Endothelial cell of umbilical vein (primary cell): ENCODE measurements around the gene NDUFS6. TPM values are rescaled to one million over a fixed set of nuclear protein-coding genes. Genes with fewer than 3 reads are reported as not detected.

Experiments used
- BruUV-seq: library from RNA; stranded (reverse); fragments of 400-500 nt; replicated peaks from 2 replicates; lab custom pipeline; 2021; lab: Mats Ljungman, UMichigan
- CTCF ChIA-PET: fragments of 300-600, 350-600 bp; sonication (Branson Sonifier 250); formaldehyde crosslinking; loops from one replicate; lab custom pipeline; 2021; ENCODE audit warnings: antibody characterized with exemption, inconsistent platforms; lab: Charles Lee
- POLR2A ChIA-PET: fragments of 300-600, 350-600 bp; sonication (Branson Sonifier 250); formaldehyde crosslinking; loops from one replicate; lab custom pipeline; 2021; ENCODE audit warnings: antibody characterized with exemption, inconsistent platforms; lab: Charles Lee
- DNase-seq: peaks from one replicate; pipeline ENCODE4 v3.0.0-alpha.2; 2011; ENCODE audit warnings: low read depth, low spot score
- FAIRE-seq: peaks from 2 replicates; lab custom pipeline; 2011; peaks lifted over from hg19 to GRCh38; lab: Jason Lieb, UNC
- H2AFZ ChIP-seq: 2 replicates; pipeline ENCODE4 v1.6.0; 2012; ENCODE audit warnings: low read depth, low read length, control low read depth, inconsistent platforms
- H3K27ac ChIP-seq: 2 replicates; pipeline ENCODE4 v1.5.1; 2011; ENCODE audit warnings: low read depth, mild to moderate bottlenecking, control low read depth, low read length, moderate library complexity; ENCODE audit not compliant: insufficient read depth
- H3K27me3 ChIP-seq, 2 experiments: 2 replicates each; pipeline versions ENCODE4 v1.6.0 to v1.6.1; 2011; ENCODE audit warnings: low read length in 2 of 2, mixed read lengths in 1 of 2; ENCODE audit not compliant: control insufficient read depth in 2 of 2, insufficient read depth in 2 of 2
- H3K36me3 ChIP-seq, 2 experiments: 2 replicates in 1 of 2; 3 replicates in 1 of 2; pipeline ENCODE4 v1.5.1; 2011; ENCODE audit warnings: low read length in 2 of 2, mild to moderate bottlenecking in 1 of 2, moderate library complexity in 1 of 2; ENCODE audit not compliant: control insufficient read depth in 2 of 2, insufficient read depth in 2 of 2; ENCODE audit errors: extremely low read depth in 1 of 2
- H3K4me1 ChIP-seq: 3 replicates; pipeline ENCODE4 v1.5.1; 2011; ENCODE audit warnings: mild to moderate bottlenecking, low read length; ENCODE audit not compliant: control insufficient read depth, insufficient read depth; ENCODE audit errors: extremely low read depth
- H3K4me2 ChIP-seq: 2 replicates; pipeline ENCODE4 v1.6.1; 2011; ENCODE audit warnings: low read length, control low read depth, mixed read lengths; ENCODE audit not compliant: insufficient read depth
- H3K4me3 ChIP-seq, 3 experiments: fragments of 200-600 bp in 1 of 3; sonication (generic), shearing (Covaris generic) in 1 of 3; replicated peaks in 1 of 3; 2 replicates each; pipeline ENCODE4 v1.5.1; 2011 to 2016; ENCODE audit warnings: control low read depth in 3 of 3, low read length in 3 of 3, mild to moderate bottlenecking in 2 of 3, inconsistent platforms in 1 of 3, low read depth in 1 of 3, moderate library complexity in 1 of 3; ENCODE audit not compliant: insufficient read depth in 1 of 3
- H3K79me2 ChIP-seq: 2 replicates; pipeline ENCODE4 v1.6.0; 2012; ENCODE audit warnings: low read length, inconsistent platforms; ENCODE audit not compliant: control insufficient read depth, insufficient read depth
- H3K9ac ChIP-seq: replicated peaks from 2 replicates; pipeline ENCODE3; 2011; ENCODE audit warnings: low read length, control low read depth; ENCODE audit not compliant: insufficient read depth; ENCODE audit errors: extremely low read depth
- H3K9me1 ChIP-seq: replicated peaks from 3 replicates; pipeline ENCODE4 v1.6.0; 2011; ENCODE audit warnings: mild to moderate bottlenecking, low read length; ENCODE audit not compliant: control insufficient read depth, insufficient read depth; ENCODE audit errors: extremely low read depth
- H3K9me3 ChIP-seq: replicated peaks from 2 replicates; pipeline ENCODE4 v1.5.1; 2012; ENCODE audit warnings: low read length, inconsistent platforms; ENCODE audit not compliant: control insufficient read depth, insufficient read depth
- H4K20me1 ChIP-seq: replicated peaks from 2 replicates; pipeline ENCODE3; 2011; ENCODE audit warnings: mild to moderate bottlenecking, low read length; ENCODE audit not compliant: control insufficient read depth, insufficient read depth; ENCODE audit errors: extremely low read depth
- EZH2 ChIP-seq: IDR thresholded peaks from 2 replicates; pipeline ENCODE4 v1.6.1; 2012; ENCODE audit warnings: borderline replicate concordance, low read depth, mild to moderate bottlenecking, moderate library complexity, low read length, inconsistent platforms; ENCODE audit not compliant: severe bottlenecking
- FOS ChIP-seq: IDR thresholded peaks from 2 replicates; pipeline ENCODE4 v1.6.1; 2011; ENCODE audit warnings: mild to moderate bottlenecking, low read length, moderate library complexity, borderline replicate concordance; ENCODE audit not compliant: insufficient read depth
- GATA2 ChIP-seq: IDR thresholded peaks from 2 replicates; pipeline ENCODE4 v1.7.0; 2011; ENCODE audit warnings: low read depth, mild to moderate bottlenecking, moderate library complexity, mixed read lengths, low read length; ENCODE audit not compliant: insufficient read length, insufficient read depth
- JUN ChIP-seq: IDR thresholded peaks from 2 replicates; pipeline ENCODE4 v1.6.1; 2011; ENCODE audit warnings: borderline replicate concordance, low read depth; ENCODE audit not compliant: insufficient read length, insufficient read depth
- MYC ChIP-seq: IDR thresholded peaks from one replicate; pipeline ENCODE4 v1.6.1; 2011; ENCODE audit warnings: mild to moderate bottlenecking, low read depth, low read length
- POLR2A ChIP-seq: IDR thresholded peaks from 2 replicates; pipeline ENCODE4 v1.6.1; 2012; ENCODE audit warnings: low read depth, mild to moderate bottlenecking, control low read depth, low read length
- POLR2AphosphoS5 ChIP-seq: IDR thresholded peaks from 2 replicates; pipeline ENCODE4 v1.6.1; 2012; ENCODE audit warnings: low read depth, mild to moderate bottlenecking, control low read depth, low read length, moderate library complexity; ENCODE audit not compliant: insufficient read depth
- dilution Hi-C: fragments of 300-500 bp; cut with MboI; formaldehyde crosslinking; loops from one replicate; pipeline ENCODE4 v1.15.0; 2019; ENCODE audit warnings: low sequenced_read_pairs; ENCODE audit not compliant: extremely low pct_ligation_motif_present
- intact Hi-C: fragments of 100-400 bp; cut with micrococcal nuclease; formaldehyde crosslinking; loops from one replicate; pipeline ENCODE4 v1.10.0; 2022
- polyA plus RNA-seq, 4 experiments: library from polyadenylated mRNA; depleted of rRNA in 3 of 4; stranded (reverse) in 3 of 4; unstranded in 1 of 4; fragments of >200 nt; gene quantifications; 2 replicates each; pipeline versions ENCODE4 v1.2.1 to v1.2.3, GENCODE V29; 2011 to 2012; ENCODE audit warnings: missing spikeins in 1 of 4
- total RNA-seq: library from RNA; stranded (reverse); gene quantifications from 2 replicates; pipeline ENCODE4 v1.2.3, GENCODE V29; 2021
- TF ChIP-seq, protein P1 (sequence below), 2 donors: IDR thresholded peaks; 1 replicate in 1 of 2; 2 replicates in 1 of 2; pipeline ENCODE4 v1.5.1; 2011; ENCODE audit warnings: low read length in 2 of 2, mild to moderate bottlenecking in 2 of 2, moderate library complexity in 2 of 2, control low read depth in 1 of 2, inconsistent platforms in 1 of 2, low read depth in 1 of 2; ENCODE audit not compliant: insufficient read depth in 1 of 2; ENCODE audit errors: extremely low read depth in 1 of 2
- TF ChIP-seq, protein P2 (sequence below): IDR thresholded peaks from 2 replicates; pipeline ENCODE4 v1.6.1; 2011; ENCODE audit not compliant: insufficient read depth, insufficient read length

The NDUFS6 gene
- total and polyA plus RNA-seq, 2 donors (not counting 3 experiments of a cell fraction or from before 2014, with no cell fraction given), result 42.5 to 127 TPM

DNA sequence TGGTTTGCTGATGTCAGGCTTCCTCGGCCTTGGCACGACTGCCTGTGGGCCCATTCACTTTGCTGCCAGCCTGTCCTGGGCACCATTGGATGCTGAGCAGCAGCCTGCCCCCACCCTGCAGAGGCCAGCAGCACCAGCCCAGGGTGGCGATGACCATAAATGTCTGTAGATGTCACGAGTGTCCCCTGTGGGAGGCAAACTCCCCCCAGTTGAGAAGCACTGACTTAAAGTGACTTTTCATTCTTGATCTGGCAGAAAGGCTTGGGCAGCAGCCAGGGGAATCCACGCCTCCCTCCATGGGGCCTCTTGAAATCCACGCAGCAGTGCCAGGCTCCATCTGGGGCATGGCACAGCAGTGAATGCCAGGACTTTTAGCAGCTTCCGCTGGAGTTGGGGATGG lies 59.7 kb downstream of the NDUFS6 start:
- H3K79me2 ChIP-seq, result no peaks in the 10 kb centered on the region
- intact Hi-C loops, result no loop called here
- dilution Hi-C loops, result no loop called here
- no peak overlapping the region for H3K27ac ChIP-seq
- H3K9ac ChIP-seq, result no peak overlapping the region
- no peaks in the 10 kb centered on the region for H3K4me1 ChIP-seq
- no peaks in the 10 kb centered on the region for H4K20me1 ChIP-seq
- no peak for DNase-seq
- H3K4me3 ChIP-seq, result no peak overlapping the region
- no peaks in the 10 kb centered on the region for H3K36me3 ChIP-seq
- H3K9me1 ChIP-seq, result no peaks in the 10 kb centered on the region
- H3K4me2 ChIP-seq, result no peak overlapping the region
- no peak overlapping the region for H2AFZ ChIP-seq
- ChIA-PET POLR2A (no interaction called here), CTCF (no interaction called here)
- no TSS peak for BruUV-seq
- no peaks in the 10 kb centered on the region for H3K9me3 ChIP-seq
- no peak for FAIRE-seq
- TF ChIP-seq GATA2 (no peak), FOS (no peak), JUN (no peak), MYC (no peak), POLR2A (no peak), EZH2 (no peak), POLR2AphosphoS5 (no peak)
- TF ChIP-seq, protein P1, sequence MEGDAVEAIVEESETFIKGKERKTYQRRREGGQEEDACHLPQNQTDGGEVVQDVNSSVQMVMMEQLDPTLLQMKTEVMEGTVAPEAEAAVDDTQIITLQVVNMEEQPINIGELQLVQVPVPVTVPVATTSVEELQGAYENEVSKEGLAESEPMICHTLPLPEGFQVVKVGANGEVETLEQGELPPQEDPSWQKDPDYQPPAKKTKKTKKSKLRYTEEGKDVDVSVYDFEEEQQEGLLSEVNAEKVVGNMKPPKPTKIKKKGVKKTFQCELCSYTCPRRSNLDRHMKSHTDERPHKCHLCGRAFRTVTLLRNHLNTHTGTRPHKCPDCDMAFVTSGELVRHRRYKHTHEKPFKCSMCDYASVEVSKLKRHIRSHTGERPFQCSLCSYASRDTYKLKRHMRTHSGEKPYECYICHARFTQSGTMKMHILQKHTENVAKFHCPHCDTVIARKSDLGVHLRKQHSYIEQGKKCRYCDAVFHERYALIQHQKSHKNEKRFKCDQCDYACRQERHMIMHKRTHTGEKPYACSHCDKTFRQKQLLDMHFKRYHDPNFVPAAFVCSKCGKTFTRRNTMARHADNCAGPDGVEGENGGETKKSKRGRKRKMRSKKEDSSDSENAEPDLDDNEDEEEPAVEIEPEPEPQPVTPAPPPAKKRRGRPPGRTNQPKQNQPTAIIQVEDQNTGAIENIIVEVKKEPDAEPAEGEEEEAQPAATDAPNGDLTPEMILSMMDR (IDR thresholded peaks at IDR 0.05; ENCODE audit: extremely low read depth in 1 of 2, insufficient read depth in 1 of 2, low read depth in 1 of 2, low read length in 2 of 2), result no peak
- TF ChIP-seq, protein P2, sequence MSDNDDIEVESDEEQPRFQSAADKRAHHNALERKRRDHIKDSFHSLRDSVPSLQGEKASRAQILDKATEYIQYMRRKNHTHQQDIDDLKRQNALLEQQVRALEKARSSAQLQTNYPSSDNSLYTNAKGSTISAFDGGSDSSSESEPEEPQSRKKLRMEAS, result no peak
- H3K27me3 ChIP-seq, result no peaks in the 10 kb centered on the region
